ENCODE results near the gene TENM4.

TENM4 gene

DNA sequence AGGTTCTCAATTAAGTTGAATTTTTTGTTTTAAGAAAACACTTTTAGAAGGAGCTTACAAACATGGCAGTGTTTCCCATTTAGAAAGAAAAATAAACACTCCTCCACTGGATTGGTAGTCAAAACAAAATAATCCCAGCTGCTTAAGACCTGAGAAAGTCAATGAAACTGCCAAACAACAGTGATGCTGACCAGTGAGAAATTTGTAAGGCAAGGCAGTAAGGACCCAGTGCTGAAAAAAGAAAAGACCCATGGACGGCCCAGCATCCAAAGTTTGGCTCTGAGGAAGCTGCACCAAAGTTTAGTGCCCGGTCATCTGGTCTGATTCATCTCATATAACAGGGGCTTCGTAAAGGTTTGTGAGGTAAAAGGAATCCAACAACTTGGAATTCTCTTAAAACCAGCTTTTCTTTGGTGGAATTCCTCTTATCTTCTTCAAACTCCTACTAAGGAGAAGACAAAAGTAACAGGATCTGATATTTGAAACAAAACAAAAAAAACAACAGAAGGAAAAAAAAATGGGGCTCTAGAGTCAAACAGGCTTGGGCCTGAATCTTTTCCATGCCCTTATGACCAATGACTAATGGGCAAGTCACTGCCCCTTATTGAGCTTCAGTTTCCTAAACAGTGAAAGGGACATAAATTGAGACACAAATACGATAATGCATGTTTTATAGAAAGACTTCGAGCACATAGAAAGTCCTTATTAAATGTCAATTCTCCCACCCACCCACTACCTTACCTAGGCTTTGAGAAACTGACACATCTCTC is 483.2 kb downstream of the TENM4 start:
- POLR2A ChIA-PET, result no interaction called here
- TF ChIP-seq, protein P1, sequence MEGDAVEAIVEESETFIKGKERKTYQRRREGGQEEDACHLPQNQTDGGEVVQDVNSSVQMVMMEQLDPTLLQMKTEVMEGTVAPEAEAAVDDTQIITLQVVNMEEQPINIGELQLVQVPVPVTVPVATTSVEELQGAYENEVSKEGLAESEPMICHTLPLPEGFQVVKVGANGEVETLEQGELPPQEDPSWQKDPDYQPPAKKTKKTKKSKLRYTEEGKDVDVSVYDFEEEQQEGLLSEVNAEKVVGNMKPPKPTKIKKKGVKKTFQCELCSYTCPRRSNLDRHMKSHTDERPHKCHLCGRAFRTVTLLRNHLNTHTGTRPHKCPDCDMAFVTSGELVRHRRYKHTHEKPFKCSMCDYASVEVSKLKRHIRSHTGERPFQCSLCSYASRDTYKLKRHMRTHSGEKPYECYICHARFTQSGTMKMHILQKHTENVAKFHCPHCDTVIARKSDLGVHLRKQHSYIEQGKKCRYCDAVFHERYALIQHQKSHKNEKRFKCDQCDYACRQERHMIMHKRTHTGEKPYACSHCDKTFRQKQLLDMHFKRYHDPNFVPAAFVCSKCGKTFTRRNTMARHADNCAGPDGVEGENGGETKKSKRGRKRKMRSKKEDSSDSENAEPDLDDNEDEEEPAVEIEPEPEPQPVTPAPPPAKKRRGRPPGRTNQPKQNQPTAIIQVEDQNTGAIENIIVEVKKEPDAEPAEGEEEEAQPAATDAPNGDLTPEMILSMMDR (IDR thresholded peaks at IDR 0.05; ENCODE audit: insufficient read depth, low read length, missing control alignments), result no peak
- H3K4me3 ChIP-seq (ENCODE audit: low read depth, low read length), result no peak overlapping the region
- DNase-seq (ENCODE audit: low read depth, low spot score), result no peak
- CTCF ChIA-PET, result interaction anchor here (0.6 to 9.4 kb wide), 5 partner anchors 8 to 311 kb away, joined by 3 to 102 read pairs (median 4); no protein-coding TSS in a partner anchor

DNA sequence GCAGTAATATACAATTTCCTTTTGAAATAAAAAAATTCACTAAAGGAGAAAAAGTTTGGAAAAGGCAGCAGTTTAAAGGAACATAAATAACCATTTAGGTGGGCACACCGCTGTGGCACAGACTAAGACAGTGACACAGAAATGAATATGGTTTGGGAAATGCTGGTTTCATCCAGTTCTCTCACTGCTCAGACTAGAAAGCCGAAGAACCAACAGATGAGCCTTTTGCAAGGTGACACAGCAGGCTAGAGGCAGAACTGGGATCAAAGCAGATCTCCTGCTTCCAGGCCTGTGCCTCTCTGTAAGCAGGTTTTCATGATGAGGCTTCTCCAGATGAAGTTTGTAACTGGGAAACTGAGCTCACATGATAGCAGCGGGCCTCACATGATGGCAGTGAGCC is 486.1 kb downstream of the TENM4 start:
- ChIA-PET CTCF (no interaction called here), POLR2A (no interaction called here)
- no peak overlapping the region for H3K4me3 ChIP-seq (ENCODE audit: low read depth, low read length)
- TF ChIP-seq, protein P1 (IDR thresholded peaks at IDR 0.05; ENCODE audit: insufficient read depth, low read length, missing control alignments), result no peak
- DNase-seq (ENCODE audit: low read depth, low spot score), result no peak

DNA sequence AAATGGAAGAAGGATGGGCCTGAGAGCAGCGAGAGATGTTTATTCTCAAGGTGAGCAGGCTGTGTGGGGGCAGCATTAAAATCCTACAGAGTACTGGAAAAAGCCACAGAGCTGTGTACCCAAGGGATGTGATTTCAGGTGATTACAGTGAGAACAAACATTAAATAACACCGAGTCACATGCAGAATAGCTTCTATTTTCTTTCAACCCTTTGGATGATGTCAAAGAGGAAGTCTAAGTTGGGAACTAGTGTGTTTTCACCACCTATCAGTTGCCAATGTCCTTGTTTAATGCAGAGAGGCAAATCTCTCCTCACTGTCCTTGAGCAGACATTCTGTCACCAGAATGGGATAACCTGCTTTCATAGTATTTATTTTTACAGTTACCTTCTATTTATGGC is 486.6 kb downstream of the TENM4 start:
- no peak for DNase-seq (ENCODE audit: low read depth, low spot score)
- H3K4me3 ChIP-seq (ENCODE audit: low read depth, low read length), result no peak overlapping the region
- TF ChIP-seq, protein P1 (IDR thresholded peaks at IDR 0.05; ENCODE audit: insufficient read depth, low read length, missing control alignments), result no peak
- ChIA-PET POLR2A (no interaction called here), CTCF (no interaction called here)

DNA sequence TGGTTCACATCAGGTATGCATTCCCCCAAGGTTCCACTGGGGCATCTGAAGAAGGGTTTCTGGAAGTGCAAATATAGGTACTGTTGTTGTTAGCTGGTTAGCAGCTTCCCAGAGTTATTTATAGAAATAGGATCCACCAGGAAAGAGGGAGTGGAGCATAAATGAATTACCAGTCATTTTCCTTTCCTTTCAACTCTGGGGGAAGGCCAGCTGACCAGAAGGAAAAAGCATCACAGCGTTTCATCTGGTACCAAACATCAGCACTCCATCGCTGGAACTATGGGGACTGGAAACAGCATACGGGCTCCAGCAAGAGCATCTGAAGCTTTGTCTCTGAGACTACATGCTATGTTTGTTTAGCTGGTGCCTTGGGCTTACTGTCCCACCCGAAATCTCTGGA is 487.9 kb downstream of the TENM4 start:
- ChIA-PET POLR2A (no interaction called here), CTCF (interaction anchor here (0.7 to 1.2 kb wide), 2 partner anchors 100 to 307 kb away, joined by 3 to 7 read pairs; no protein-coding TSS in a partner anchor)
- DNase-seq (ENCODE audit: low read depth, low spot score), result no peak

DNA sequence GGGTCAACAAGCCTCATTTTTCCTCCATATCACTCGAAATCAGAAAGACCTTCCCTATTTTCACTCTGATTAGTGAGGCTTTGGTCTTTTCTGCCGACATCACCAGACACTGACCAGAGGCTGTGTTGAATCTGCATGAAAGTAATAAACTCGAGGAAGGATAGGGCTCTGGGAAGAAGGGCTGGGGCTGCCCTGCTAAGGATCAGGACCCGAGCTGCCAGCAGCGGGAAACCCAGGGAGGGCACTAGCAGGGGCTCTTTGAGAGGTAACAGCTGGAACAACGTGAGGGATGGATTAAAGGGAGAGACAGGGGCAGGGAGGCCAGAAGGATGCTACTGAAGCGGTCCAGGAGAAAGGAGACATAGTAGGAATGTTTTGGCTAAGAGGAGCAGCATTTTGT is 488.7 kb downstream of the TENM4 start:
- CTCF ChIA-PET, result no interaction called here
- POLR2A ChIA-PET, result no interaction called here
- DNase-seq (ENCODE audit: low read depth, low spot score), result no peak
- TF ChIP-seq, protein P1 (IDR thresholded peaks at IDR 0.05; ENCODE audit: insufficient read depth, low read length, missing control alignments), result no peak
- no peak overlapping the region for H3K4me3 ChIP-seq (ENCODE audit: low read depth, low read length)

More for the DNA sequence above, 487.9 kb downstream of the TENM4 start:
- TF ChIP-seq, protein P1 (IDR thresholded peaks at IDR 0.05; ENCODE audit: insufficient read depth, low read length, missing control alignments), result no peak
- no peak overlapping the region for H3K4me3 ChIP-seq (ENCODE audit: low read depth, low read length)

DNA sequence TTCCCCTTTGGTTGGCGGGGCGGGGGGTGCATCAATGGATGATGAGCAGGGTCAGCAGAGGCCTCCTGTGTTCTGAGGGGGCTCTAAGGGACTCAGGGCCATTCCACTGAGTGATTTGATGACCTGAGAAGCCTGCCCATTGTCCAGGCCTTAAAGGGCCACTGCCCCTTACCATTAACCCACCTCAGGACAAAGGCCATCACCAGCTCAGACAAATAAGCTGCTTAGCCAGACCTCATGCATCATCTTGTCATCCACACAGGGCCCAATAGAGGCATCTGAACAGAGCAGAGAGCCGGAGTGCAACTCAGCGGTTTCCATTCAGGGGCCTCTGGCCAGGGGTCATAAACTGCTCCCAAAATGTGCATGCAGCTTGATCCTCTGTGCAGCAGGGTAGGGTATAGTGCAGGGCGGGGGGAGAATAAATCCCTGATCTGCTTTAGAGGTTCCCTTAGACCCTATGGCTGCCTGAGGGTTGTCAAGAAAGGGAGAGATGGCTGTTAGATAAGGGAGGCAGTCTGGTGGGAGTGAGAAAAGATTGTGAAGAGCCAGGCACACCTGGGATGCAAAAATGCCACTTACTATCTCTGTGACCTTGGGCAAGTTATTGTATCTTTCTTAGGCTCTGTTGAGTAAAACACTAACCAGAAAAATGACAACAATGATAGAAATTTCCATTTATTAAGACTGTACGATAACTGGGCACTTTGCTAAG is 490.7 kb downstream of the TENM4 start:
- TF ChIP-seq, protein P1 (IDR thresholded peaks at IDR 0.05; ENCODE audit: insufficient read depth, low read length, missing control alignments), result no peak
- H3K4me3 ChIP-seq (ENCODE audit: low read depth, low read length), result no peak overlapping the region
- ChIA-PET CTCF (interaction anchor here (1.0 to 1.2 kb wide), 2 partner anchors 8 to 10 kb away, joined by 3 read pairs; no protein-coding TSS in a partner anchor), POLR2A (no interaction called here)
- DNase-seq (ENCODE audit: low read depth, low spot score), result no peak
